HepG2 (cell line): ENCODE measurements around the gene MLANA. TPM values are rescaled to one million over a fixed set of nuclear protein-coding genes. Genes with fewer than 3 reads are reported as not detected.

Experiments
- ADNP ChIP-seq: sonication (generic); formaldehyde crosslinking; IDR thresholded peaks from 2 replicates; pipeline ENCODE4 v1.4.0; 2020; ENCODE audit warnings: missing genetic modification reagents
- CEBPZ ChIP-seq: IDR thresholded peaks from 2 replicates; pipeline ENCODE4 v1.6.1; 2012; ENCODE audit warnings: low read length, improper control_type of control experiment
- DMTF1 ChIP-seq: sonication (generic); formaldehyde crosslinking; IDR thresholded peaks from 2 replicates; pipeline ENCODE4 v1.4.0; 2020; ENCODE audit warnings: mild to moderate bottlenecking, missing genetic modification reagents
- HNF1B ChIP-seq: sonication (generic); formaldehyde crosslinking; IDR thresholded peaks from 2 replicates; pipeline ENCODE4 v1.5.1; 2020; ENCODE audit warnings: mild to moderate bottlenecking, moderate library complexity, missing genetic modification reagents
- HOXA3 ChIP-seq: sonication (generic); formaldehyde crosslinking; IDR thresholded peaks from 2 replicates; pipeline ENCODE4 v1.5.0; 2020; ENCODE audit warnings: missing genetic modification reagents
- IRX3 ChIP-seq: sonication (generic); formaldehyde crosslinking; IDR thresholded peaks from 2 replicates; pipeline ENCODE4 v1.8.1; 2023; ENCODE audit warnings: mild to moderate bottlenecking, low read depth, missing genetic modification reagents, borderline replicate concordance
- KLF16 ChIP-seq, 2 experiments: sonication (generic) in 1 of 2; formaldehyde crosslinking in 1 of 2; IDR thresholded peaks; 2 replicates each; pipeline versions ENCODE4 v1.6.1 to v1.8.0; 2016 to 2023; ENCODE audit warnings: missing genetic modification reagents in 2 of 2, missing compliant biosample characterization in 1 of 2
- MLLT10 ChIP-seq: sonication (generic); formaldehyde crosslinking; IDR thresholded peaks from 2 replicates; pipeline ENCODE4 v1.4.0; 2020; ENCODE audit warnings: missing genetic modification reagents
- NBN ChIP-seq: fragments of 450-650 bp; conservative IDR thresholded peaks from 2 replicates; pipeline ENCODE4 v1.6.1; 2017
- RAD21 ChIP-seq: fragments of 450-650 bp; formaldehyde crosslinking; IDR thresholded peaks from 2 replicates; pipeline ENCODE4 v1.5.0; 2020; ENCODE audit warnings: mild to moderate bottlenecking
- SOX13 ChIP-seq, 3 experiments: fragments of 450-650 bp in 1 of 3; sonication (generic) in 1 of 3; formaldehyde crosslinking in 1 of 3; IDR thresholded peaks in 2 of 3; conservative IDR thresholded peaks in 1 of 3; 2 replicates each; pipeline versions ENCODE4 v1.5.0 to v1.6.1; 2016 to 2020; ENCODE audit warnings: antibody characterized with exemption in 1 of 3, mild to moderate bottlenecking in 1 of 3, missing compliant biosample characterization in 1 of 3, missing genetic modification reagents in 1 of 3, moderate library complexity in 1 of 3
- TCF7L2 ChIP-seq: IDR thresholded peaks from 2 replicates; pipeline ENCODE4 v1.6.1; 2011; ENCODE audit warnings: mild to moderate bottlenecking, low read depth, low read length, moderate library complexity
- ZNF33B ChIP-seq: sonication (generic); formaldehyde crosslinking; IDR thresholded peaks from 2 replicates; pipeline ENCODE4 v1.5.1; 2020; ENCODE audit warnings: mild to moderate bottlenecking, missing genetic modification reagents
- ZNF543 ChIP-seq: sonication (generic); formaldehyde crosslinking; IDR thresholded peaks from 2 replicates; pipeline ENCODE4 v1.4.0; 2020; ENCODE audit warnings: mild to moderate bottlenecking, missing genetic modification reagents
- ZNF740 ChIP-seq: sonication (generic); formaldehyde crosslinking; IDR thresholded peaks from 2 replicates; pipeline ENCODE4 v1.4.0; 2020; ENCODE audit warnings: missing genetic modification reagents
- ZNF766 ChIP-seq: sonication (generic); formaldehyde crosslinking; IDR thresholded peaks from 2 replicates; pipeline ENCODE4 v1.5.0; 2020; ENCODE audit warnings: missing genetic modification reagents, borderline replicate concordance
- ZNF800 ChIP-seq: sonication (generic); formaldehyde crosslinking; IDR thresholded peaks from 2 replicates; pipeline ENCODE4 v1.4.0; 2020; ENCODE audit warnings: missing genetic modification reagents
- ZSCAN21 ChIP-seq: sonication (generic); formaldehyde crosslinking; IDR thresholded peaks from 2 replicates; pipeline ENCODE4 v1.8.0; 2022; ENCODE audit warnings: mild to moderate bottlenecking, missing genetic modification reagents, moderate library complexity, borderline replicate concordance
- polyA plus RNA-seq, 8 experiments: library from polyadenylated mRNA; depleted of rRNA in 3 of 8; stranded (reverse) in 7 of 8; unstranded in 1 of 8; fragments of >200 nt; fragmentation: Illumina TruSeq in 4 of 8; extraction: Trizol in 4 of 8; gene quantifications; 2 replicates each; pipeline versions ENCODE4 v1.2.1 to v1.2.3, GENCODE V29; 2011 to 2016; ENCODE audit warnings: low read depth in 4 of 8, missing spikeins in 1 of 8, mixed read lengths in 1 of 8; ENCODE audit not compliant: insufficient read depth in 1 of 8
- total RNA-seq, 5 experiments: library from RNA; depleted of rRNA; stranded (reverse); fragments of >200 nt; fragmentation: Illumina TruSeq; extraction: Trizol; gene quantifications; 2 replicates each; pipeline ENCODE4 v1.2.3, GENCODE V29; 2016; ENCODE audit warnings: low read depth in 1 of 5

MLANA gene
- total and polyA plus RNA-seq, 2 of the 13 experiments (the other 11 are each of a cell fraction or from before 2014, with no cell fraction given), result 0.11 to 0.18 TPM

GRCh38 chr9:5869315-5870019 is 21.2 kb upstream of the MLANA start (continued):
- no peak for TF ChIP-seq KLF16 (CRISPR knock-in tag; IDR thresholded peaks at IDR 0.05)
- TF ChIP-seq RAD21 (CRISPR knock-in tag), result peak; percentile 42; the same call in 1 of the 2 replicates
- no peak for TF ChIP-seq ZNF740 (CRISPR knock-in tag)
- no peak for TF ChIP-seq CEBPZ
- TF ChIP-seq DMTF1, result no peak
- 0 out of 2 replicates have a peak, but pooled peaks have one; percentile 40 for TF ChIP-seq HNF1B (CRISPR knock-in tag)
- TF ChIP-seq ADNP (CRISPR knock-in tag), result no peak
- no peak for TF ChIP-seq IRX3 (CRISPR knock-in tag)
- TF ChIP-seq TCF7L2, result no peak
- TF ChIP-seq MLLT10 (CRISPR knock-in tag), result no peak
- TF ChIP-seq ZNF33B (CRISPR knock-in tag), result no peak
- no peak for TF ChIP-seq NBN
- no peak for TF ChIP-seq SOX13 (IDR thresholded peaks at IDR 0.05)
- TF ChIP-seq SOX13 (CRISPR knock-in tag; conservative IDR thresholded peaks at IDR 0.05 in 1 of 2, IDR thresholded peaks at IDR 0.05 in 1 of 2), result 0 out of 4 replicates have a peak, but pooled peaks of 1 of the 2 experiments have one; percentile 26
- TF ChIP-seq HOXA3 (CRISPR knock-in tag), result no peak
- TF ChIP-seq ZNF543, result no peak
- no peak for TF ChIP-seq ZNF800 (CRISPR knock-in tag)
- TF ChIP-seq ZNF766 (CRISPR knock-in tag), result no peak
- TF ChIP-seq ZSCAN21 (CRISPR knock-in tag), result no peak
